Kidney tubule cell (primary cell): ENCODE results near the gene SNX33.
A peak's percentile ranks its signal among the peaks of the same experiment; 100 is the strongest.
"Not testable (repeated sequence)": the region's sequence is repeated elsewhere in the genome, so short reads cannot be mapped to it uniquely, and the experiment has no call there.

ENCODE experiments used
- DNase-seq: peaks from one replicate; pipeline ENCODE4 v3.0.0-alpha.2; 2018; ENCODE audit warnings: low spot score

The SNX33 gene

GRCh38 chr15:75699961-75700874 is 52.5 kb downstream of the SNX33 start:
- DNase-seq: peak; percentile 36

GRCh38 chr15:75701071-75702003 is 53.6 kb downstream of the SNX33 start:
- not testable (repeated sequence) for DNase-seq

GRCh38 chr15:75702436-75702835 is 54.7 kb downstream of the SNX33 start:
- DNase-seq: no peak

GRCh38 chr15:75703440-75704262 is 55.9 kb downstream of the SNX33 start:
- DNase-seq: not testable (repeated sequence)

- no peak for DNase-seq
Observed at GRCh38 chr15:75704263-75704615, 56.5 kb downstream of the SNX33 start.

GRCh38 chr15:75704618-75705017 is 56.9 kb downstream of the SNX33 start:
- DNase-seq: no peak

GRCh38 chr15:75705375-75705774 is 57.7 kb downstream of the SNX33 start:
- not testable (repeated sequence) for DNase-seq

GRCh38 chr15:75705854-75706681 is 58.4 kb downstream of the SNX33 start:
- DNase-seq: no peak

GRCh38 chr15:75706682-75706954 is 58.9 kb downstream of the SNX33 start:
- DNase-seq: no peak

GRCh38 chr15:75709458-75709857 is 61.7 kb downstream of the SNX33 start:
- DNase-seq: not testable (repeated sequence)

GRCh38 chr15:75710874-75711273 is 63.2 kb downstream of the SNX33 start:
- not testable (repeated sequence) for DNase-seq

- DNase-seq: not testable (repeated sequence)
Observed at GRCh38 chr15:75711495-75711894, 63.8 kb downstream of the SNX33 start.
